PC-3 (cell line): Measurements from ENCODE around the gene PRKACA. TPM values are rescaled to one million over a fixed set of nuclear protein-coding genes. Genes with fewer than 3 reads are reported as not detected.

Source experiments
- ATAC-seq: fragments of 200-7000 bp; cut with Tn5 transposase; 2 replicates; pipeline ENCODE4 v1.9.1; 2020; ENCODE audit warnings: mild to moderate bottlenecking, moderate library complexity
- BruUV-seq: library from RNA; stranded (reverse); fragments of 400-500 nt; replicated peaks from 2 replicates; lab custom pipeline; 2021; lab: Mats Ljungman, UMichigan
- CTCF ChIA-PET: fragments of 300-600 bp; sonication (Branson Sonifier 250); formaldehyde crosslinking; loops from one replicate; lab custom pipeline; 2022; ENCODE audit warnings: antibody characterized with exemption; lab: Charles Lee
- POLR2A ChIA-PET: fragments of 300-600 bp; sonication (Branson Sonifier 250); formaldehyde crosslinking; loops from one replicate; lab custom pipeline; 2022; ENCODE audit warnings: antibody characterized with exemption; ENCODE audit not compliant: unreplicated experiment; lab: Charles Lee
- DNase-seq: peaks from one replicate; pipeline ENCODE4 v3.0.0-alpha.2; 2015
- H2AFZ ChIP-seq: fragments of 300-600 bp; sonication (generic); 2 replicates; pipeline ENCODE4 v1.6.0; 2016; ENCODE audit warnings: antibody characterized with exemption, low read length
- H3F3A ChIP-seq: fragments of 300-600 bp; sonication (generic); one replicate; pipeline ENCODE4 v1.6.0; 2017; ENCODE audit warnings: antibody characterized with exemption, low read length, control low read depth, mild to moderate bottlenecking; ENCODE audit not compliant: unreplicated experiment
- H3K27ac ChIP-seq: fragments of 300-600 bp; sonication (generic); 2 replicates; pipeline ENCODE4 v1.5.1; 2016; ENCODE audit warnings: mild to moderate bottlenecking, low read length
- H3K27me3 ChIP-seq: fragments of 300-600 bp; sonication (generic); 2 replicates; pipeline ENCODE4 v1.6.1; 2016; ENCODE audit warnings: low read length, mixed read lengths
- H3K36me3 ChIP-seq: fragments of 300-600 bp; sonication (generic); 2 replicates; pipeline ENCODE4 v1.6.1; 2016; ENCODE audit warnings: low read depth, mixed run types, low read length, mixed read lengths
- H3K4me1 ChIP-seq: fragments of 300-600 bp; sonication (generic); 2 replicates; pipeline ENCODE4 v1.5.1; 2016; ENCODE audit warnings: low read length; ENCODE audit not compliant: insufficient read depth
- H3K4me2 ChIP-seq: fragments of 300-600 bp; sonication (generic); 2 replicates; pipeline ENCODE4 v1.6.0; 2016; ENCODE audit warnings: low read length
- H3K4me3 ChIP-seq: fragments of 300-600 bp; sonication (generic); 2 replicates; pipeline ENCODE4 v1.5.1; 2016; ENCODE audit warnings: mild to moderate bottlenecking, low read length, mixed read lengths
- H3K79me2 ChIP-seq: fragments of 300-600 bp; sonication (generic); 2 replicates; pipeline ENCODE4 v1.6.1; 2017; ENCODE audit warnings: low read length, mixed read lengths
- H3K9ac ChIP-seq: fragments of 300-600 bp; sonication (generic); 2 replicates; pipeline ENCODE4 v1.6.0; 2016; ENCODE audit warnings: mild to moderate bottlenecking, low read length
- H3K9me2 ChIP-seq: fragments of 300-600 bp; sonication (generic); replicated peaks from 2 replicates; pipeline ENCODE4 v1.6.1; 2016; ENCODE audit warnings: mixed run types, low read length, mixed read lengths
- H3K9me3 ChIP-seq: fragments of 300-600 bp; sonication (generic); 2 replicates; pipeline ENCODE4 v1.6.1; 2016; ENCODE audit warnings: low read length, mixed read lengths
- H4K20me1 ChIP-seq: fragments of 300-600 bp; sonication (generic); 2 replicates; pipeline ENCODE4 v1.6.1; 2016; ENCODE audit warnings: low read length, mixed read lengths
- CTCF ChIP-seq: fragments of 300-600 bp; sonication (generic); conservative IDR thresholded peaks from 2 replicates; pipeline ENCODE4 v1.5.1; 2017; ENCODE audit warnings: antibody characterized with exemption, low read depth, mild to moderate bottlenecking, low read length
- EZH2 ChIP-seq: fragments of 300-600 bp; sonication (generic); IDR thresholded peaks from one replicate; pipeline ENCODE4 v1.6.1; 2017; ENCODE audit warnings: antibody characterized with exemption, mild to moderate bottlenecking, low read length; ENCODE audit not compliant: unreplicated experiment
- EZH2phosphoT487 ChIP-seq: fragments of 300-600 bp; sonication (generic); IDR thresholded peaks from 2 replicates; pipeline ENCODE4 v1.6.1; 2018; ENCODE audit warnings: mild to moderate bottlenecking, antibody characterized with exemption, low read length, borderline replicate concordance
- intact Hi-C: fragments of 100-400 bp; cut with micrococcal nuclease; formaldehyde crosslinking; loops from 2 replicates; pipeline ENCODE4 v1.9.0; 2023
- total RNA-seq: library from RNA; depleted of rRNA; stranded (reverse); fragments of >200 nt; gene quantifications from 2 replicates; pipeline ENCODE4 v1.2.3, GENCODE V29; 2014

The PRKACA gene
- total RNA-seq, 1 experiment from 2014 or later = 50.2 TPM

DNA sequence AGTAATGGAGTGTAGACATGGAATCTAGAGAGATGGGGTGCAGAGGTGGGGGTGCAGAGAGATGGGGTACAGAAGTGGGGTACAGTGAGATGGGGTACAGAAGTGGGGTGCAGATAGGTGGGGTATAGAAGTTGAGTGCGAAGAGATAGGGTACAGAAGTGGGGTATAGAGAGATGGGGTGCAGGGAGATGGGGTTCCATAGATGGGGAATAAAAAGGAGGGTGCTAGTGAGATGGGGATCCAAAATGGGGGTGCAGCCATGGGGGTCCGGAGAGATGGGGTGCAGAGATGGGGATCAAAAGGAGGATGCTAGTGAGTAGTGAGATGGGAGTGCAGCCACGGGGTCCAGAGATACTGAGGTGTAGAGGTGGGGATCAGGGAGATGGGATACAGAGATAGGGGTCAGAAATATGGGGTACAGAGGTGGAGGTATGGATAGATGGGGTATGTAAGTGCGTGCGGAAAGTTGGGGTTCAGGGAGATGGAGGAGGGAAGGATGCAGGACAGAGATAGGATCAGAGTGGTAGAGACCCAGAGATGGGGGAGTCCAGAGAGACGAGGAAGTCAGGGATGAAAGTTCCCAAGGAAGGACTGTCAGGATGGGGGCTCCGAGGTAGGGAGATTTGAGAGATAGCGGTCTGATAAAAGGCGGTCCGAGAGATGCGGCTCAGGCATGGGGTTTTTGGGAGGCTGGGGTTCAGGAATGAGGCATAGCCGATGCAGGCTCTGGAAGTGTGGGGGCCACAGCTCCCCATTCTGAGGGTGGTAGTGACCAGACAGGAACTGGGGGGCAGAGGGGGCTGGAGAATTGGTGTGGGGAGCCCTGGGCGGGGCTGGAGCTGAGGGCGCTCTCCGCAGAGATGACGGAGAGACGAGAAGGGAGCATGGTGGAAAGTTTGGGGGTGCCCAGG, 59.1 kb downstream of the PRKACA start:
- CTCF ChIA-PET = interaction anchor here (0.5 to 1.6 kb wide), 4 partner anchors 13 to 250 kb away, joined by 4 to 13 read pairs (median 8); partner anchors contain the start of gene MISP3

DNA sequence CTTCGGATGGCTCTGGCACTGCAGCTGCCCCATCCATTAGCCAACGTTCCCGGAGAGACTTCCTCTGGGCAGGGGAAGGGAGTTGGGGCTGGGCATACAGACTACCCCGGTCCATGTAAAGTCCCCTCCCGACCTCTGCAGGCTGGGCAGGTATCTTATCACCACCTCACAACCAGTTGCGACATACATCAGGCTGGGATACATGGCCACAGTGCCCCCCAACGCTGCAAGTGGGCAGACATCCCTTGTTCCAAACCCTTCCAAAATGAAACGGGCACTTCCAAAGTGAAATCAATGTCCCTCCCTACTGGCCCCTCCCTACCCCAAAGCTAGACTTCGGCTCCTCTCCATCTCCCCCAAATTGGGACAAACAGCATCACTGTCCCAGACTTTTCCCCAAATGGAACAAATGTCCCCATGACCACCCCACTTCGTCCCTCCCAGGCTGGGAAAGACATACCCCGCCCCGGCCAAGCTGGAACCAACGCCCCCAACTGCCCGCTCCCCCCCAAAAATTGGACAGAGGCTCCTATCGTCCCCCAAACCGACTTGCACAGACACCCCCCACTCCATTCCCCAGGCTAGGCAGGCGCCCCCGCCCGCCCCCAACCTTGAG, 60.7 kb downstream of the PRKACA start:
- no peak for TF ChIP-seq CTCF
- no peak for TF ChIP-seq EZH2phosphoT487
- no peaks in the 10 kb centered on the region for H4K20me1 ChIP-seq
- CTCF ChIA-PET = interaction anchor here (1.0 kb wide), 1 partner anchor 80 kb away, joined by 4 read pairs; the partner anchor contains the start of gene ASF1B
- peaks cover 15% of the 10 kb centered on the region for H3K4me1 ChIP-seq
- H3K4me2 ChIP-seq = peak overlapping the region; percentile 89
- DNase-seq (no peak), ATAC-seq (no peak)
- H3K79me2 ChIP-seq = no peaks in the 10 kb centered on the region
- BruUV-seq = no TSS peak
- no peaks in the 10 kb centered on the region for H3F3A ChIP-seq
- intact Hi-C loops = no loop called here
- no peak overlapping the region for H3K27ac ChIP-seq
- H3K27me3 ChIP-seq = no peaks in the 10 kb centered on the region
- no peaks in the 10 kb centered on the region for H3K9me2 ChIP-seq
- POLR2A ChIA-PET = no interaction called here
- no peaks in the 10 kb centered on the region for H3K36me3 ChIP-seq
- H2AFZ ChIP-seq = peak overlapping the region; percentile 65
- H3K9me3 ChIP-seq = no peaks in the 10 kb centered on the region
- H3K4me3 ChIP-seq = peak overlapping the region; percentile 59; the same call in 1 of the 2 replicates
- H3K9ac ChIP-seq = no peak overlapping the region

More for the DNA sequence above, 59.1 kb downstream of the PRKACA start:
- BruUV-seq = no TSS peak
- Histone ChIP-seq H3K27ac (no peak overlapping the region), H3K9me3 (no peaks in the 10 kb centered on the region), H4K20me1 (no peaks in the 10 kb centered on the region), H3K4me3 (peak overlapping the region; percentile 65), H3K36me3 (no peaks in the 10 kb centered on the region), H3F3A (no peaks in the 10 kb centered on the region), H3K27me3 (no peaks in the 10 kb centered on the region), H3K4me1 (peaks cover 21% of the 10 kb centered on the region), H3K4me2 (peak overlapping the region; percentile 89), H3K79me2 (no peaks in the 10 kb centered on the region), H2AFZ (peak overlapping the region; percentile 75; the same call in 1 of the 2 replicates), H3K9me2 (no peaks in the 10 kb centered on the region), H3K9ac (no peak overlapping the region)
- ATAC-seq (no peak), DNase-seq (no peak)
- POLR2A ChIA-PET = no interaction called here
- intact Hi-C loops = no loop called here
- no peak for TF ChIP-seq EZH2

DNA sequence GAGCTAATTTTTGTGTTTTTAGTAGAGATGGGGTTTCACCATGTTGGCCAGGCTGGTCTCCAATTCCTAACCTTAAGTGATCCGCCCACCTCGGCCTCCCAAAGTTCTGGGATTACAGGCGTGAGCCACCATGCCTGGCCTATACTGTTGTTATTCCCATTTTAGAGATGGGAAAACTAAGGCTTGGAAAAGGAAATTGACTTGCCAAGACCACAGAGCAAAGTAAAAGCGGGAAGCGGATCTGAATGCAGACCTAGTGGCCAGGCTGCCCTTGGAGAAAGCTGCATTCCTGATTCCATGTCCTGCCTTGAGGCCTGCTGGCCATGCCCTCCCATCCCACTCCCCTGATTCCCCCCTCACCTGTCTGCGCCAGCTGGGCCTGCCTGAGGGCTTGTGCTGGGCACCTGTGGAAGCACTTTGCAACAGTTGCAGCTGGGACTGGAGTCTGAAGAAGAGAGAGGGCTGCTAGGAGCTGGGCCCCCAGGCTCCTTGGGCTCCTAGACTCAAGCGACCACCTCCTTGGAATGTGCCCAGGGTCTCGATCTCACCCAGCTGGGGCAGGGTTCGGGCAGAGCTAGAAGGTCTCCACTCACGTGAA, 61.4 kb downstream of the PRKACA start:
- H3K9ac ChIP-seq = no peak overlapping the region
- intact Hi-C loops = no loop called here
- H3K4me1 ChIP-seq = peaks cover 8% of the 10 kb centered on the region
- H4K20me1 ChIP-seq = no peaks in the 10 kb centered on the region
- BruUV-seq = no TSS peak
- no peak for TF ChIP-seq EZH2phosphoT487
- TF ChIP-seq CTCF = no peak
- no peak for TF ChIP-seq EZH2
- H3F3A ChIP-seq = no peaks in the 10 kb centered on the region
- POLR2A ChIA-PET = no interaction called here
- no peaks in the 10 kb centered on the region for H3K9me2 ChIP-seq
- DNase-seq (no peak), ATAC-seq (no peak)
- no peaks in the 10 kb centered on the region for H3K27me3 ChIP-seq
- no peak overlapping the region for H3K27ac ChIP-seq
- no peak overlapping the region for H3K4me2 ChIP-seq
- CTCF ChIA-PET = interaction anchor here (0.6 kb wide), 1 partner anchor 476 kb away, joined by 5 read pairs; no protein-coding TSS in a partner anchor
- no peaks in the 10 kb centered on the region for H3K79me2 ChIP-seq
- no peaks in the 10 kb centered on the region for H3K36me3 ChIP-seq
- no peaks in the 10 kb centered on the region for H3K9me3 ChIP-seq
- no peak overlapping the region for H2AFZ ChIP-seq
- H3K4me3 ChIP-seq = no peak overlapping the region
